ENCODE measurements around the gene ATP11B. TPM values are rescaled to one million over a fixed set of nuclear protein-coding genes. Genes with fewer than 3 reads are reported as not detected.

Gene ATP11B
- total and polyA plus RNA-seq, 2 donors (not counting 1 experiment from before 2014, with no cell fraction given), result 34.9 to 77.8 TPM

DNA sequence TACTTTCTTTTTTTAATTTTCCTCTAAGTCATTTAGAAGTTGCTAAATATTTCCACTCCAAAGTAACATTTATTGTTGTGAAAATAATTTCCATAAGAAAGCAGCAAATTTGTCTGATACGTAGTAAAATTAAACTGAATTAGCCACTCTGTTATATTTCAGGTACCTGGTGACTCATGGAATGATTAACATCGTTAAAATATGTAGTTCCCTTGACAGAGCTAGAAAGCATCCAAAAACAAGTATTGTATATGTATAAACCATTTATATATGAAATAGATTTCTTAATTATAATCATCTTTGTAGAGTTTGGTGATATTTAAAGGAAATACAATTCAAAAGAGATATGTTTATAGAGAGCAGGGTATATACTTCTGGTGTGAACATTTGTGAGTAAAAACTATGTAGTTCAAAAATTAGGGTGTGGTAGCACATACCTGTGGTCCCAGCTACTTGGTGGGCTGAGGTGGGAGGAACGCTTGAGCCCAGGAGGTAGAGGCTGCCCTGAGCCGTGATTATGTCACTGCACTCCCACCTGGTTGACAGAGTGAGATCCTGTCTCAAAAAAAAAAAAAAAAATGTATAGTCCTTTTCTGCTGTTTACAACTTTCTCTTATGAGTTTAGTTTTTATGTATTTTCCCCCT lies 36.6 kb downstream of the ATP11B start:
- Histone ChIP-seq H3K27ac (ENCODE audit: insufficient read depth, low read length) (no peak overlapping the region), H3K9ac (ENCODE audit: insufficient read depth, low read length) (no peak overlapping the region), H3K4me1 (ENCODE audit: control insufficient read depth, extremely low read depth, insufficient read depth, low read length) (no peaks in the 10 kb centered on the region)

GRCh38 chr3:182837855-182838454 lies 44.7 kb downstream of the ATP11B start:
- DNase-seq (ENCODE audit: low read depth in 2 of 2), result peak; percentile 28 to 62
- Histone ChIP-seq H3K27me3 (ENCODE audit: control insufficient read depth, insufficient read depth, low read length) (no peaks in the 10 kb centered on the region), H3K4me2 (ENCODE audit: extremely low read depth, insufficient read depth, low read length) (no peak overlapping the region), H3K9me3 (ENCODE audit: control insufficient read depth, insufficient read depth, low read depth, low read length) (no peaks in the 10 kb centered on the region), H3K4me1 (ENCODE audit: control insufficient read depth, extremely low read depth, insufficient read depth, low read length) (no peaks in the 10 kb centered on the region), H4K20me1 (ENCODE audit: control insufficient read depth, extremely low read depth, insufficient read depth, low read length) (no peaks in the 10 kb centered on the region), H3K9ac (ENCODE audit: insufficient read depth, low read length) (no peak overlapping the region), H3K79me2 (ENCODE audit: control insufficient read depth, insufficient read depth, low read length) (no peaks in the 10 kb centered on the region), H2AFZ (ENCODE audit: low read length) (no peak overlapping the region), H3K36me3 (ENCODE audit: control insufficient read depth, insufficient read depth, low read length) (no peaks in the 10 kb centered on the region), H3K27ac (ENCODE audit: insufficient read depth, low read length) (no peak overlapping the region), H3K4me3 (replicated peaks in 1 of 4; ENCODE audit: control extremely low read depth in 1 of 4, insufficient read depth in 1 of 4, low read depth in 3 of 4, low read length in 4 of 4) (no peak overlapping the region)
- peak; percentile 13 to 44 for TF ChIP-seq CTCF (conservative IDR thresholded peaks at IDR 0.05 in 1 of 2, IDR thresholded peaks at IDR 0.05 in 1 of 2; ENCODE audit: low read depth in 1 of 2, low read length in 2 of 2)
- TF ChIP-seq EZH2 (IDR thresholded peaks at IDR 0.05; ENCODE audit: low read length, missing control alignments), result no peak

More for the DNA sequence above, 36.6 kb downstream of the ATP11B start:
- Histone ChIP-seq H2AFZ (ENCODE audit: low read length) (no peak overlapping the region), H4K20me1 (ENCODE audit: control insufficient read depth, extremely low read depth, insufficient read depth, low read length) (no peaks in the 10 kb centered on the region), H3K36me3 (ENCODE audit: control insufficient read depth, insufficient read depth, low read length) (no peaks in the 10 kb centered on the region), H3K79me2 (ENCODE audit: control insufficient read depth, insufficient read depth, low read length) (peaks cover 1% of the 10 kb centered on the region), H3K4me3 (replicated peaks in 1 of 4; ENCODE audit: control extremely low read depth in 1 of 4, insufficient read depth in 1 of 4, low read depth in 3 of 4, low read length in 4 of 4) (no peak overlapping the region), H3K4me2 (ENCODE audit: extremely low read depth, insufficient read depth, low read length) (no peak overlapping the region), H3K27me3 (ENCODE audit: control insufficient read depth, insufficient read depth, low read length) (no peaks in the 10 kb centered on the region), H3K9me3 (ENCODE audit: control insufficient read depth, insufficient read depth, low read depth, low read length) (no peaks in the 10 kb centered on the region)
- no peak for DNase-seq (ENCODE audit: low read depth in 2 of 2)
- TF ChIP-seq CTCF (conservative IDR thresholded peaks at IDR 0.05 in 1 of 2, IDR thresholded peaks at IDR 0.05 in 1 of 2; ENCODE audit: low read depth in 1 of 2, low read length in 2 of 2) (no peak), EZH2 (IDR thresholded peaks at IDR 0.05; ENCODE audit: low read length, missing control alignments) (no peak)

GRCh38 chr3:182843478-182843877 lies 50.2 kb downstream of the ATP11B start:
- H3K79me2 ChIP-seq (ENCODE audit: control insufficient read depth, insufficient read depth, low read length), result no peaks in the 10 kb centered on the region
- H3K4me2 ChIP-seq (ENCODE audit: extremely low read depth, insufficient read depth, low read length), result no peak overlapping the region
- no peaks in the 10 kb centered on the region for H3K27me3 ChIP-seq (ENCODE audit: control insufficient read depth, insufficient read depth, low read length)
- no peaks in the 10 kb centered on the region for H3K4me1 ChIP-seq (ENCODE audit: control insufficient read depth, extremely low read depth, insufficient read depth, low read length)
- H2AFZ ChIP-seq (ENCODE audit: low read length), result no peak overlapping the region
- no peak overlapping the region for H3K27ac ChIP-seq (ENCODE audit: insufficient read depth, low read length)
- TF ChIP-seq CTCF (conservative IDR thresholded peaks at IDR 0.05 in 1 of 2, IDR thresholded peaks at IDR 0.05 in 1 of 2; ENCODE audit: low read depth in 1 of 2, low read length in 2 of 2), result no peak
- TF ChIP-seq EZH2 (IDR thresholded peaks at IDR 0.05; ENCODE audit: low read length, missing control alignments), result no peak
- no peaks in the 10 kb centered on the region for H4K20me1 ChIP-seq (ENCODE audit: control insufficient read depth, extremely low read depth, insufficient read depth, low read length)
- DNase-seq (ENCODE audit: low read depth in 2 of 2), result peak; percentile 3 to 7
- peaks cover 3% of the 10 kb centered on the region for H3K36me3 ChIP-seq (ENCODE audit: control insufficient read depth, insufficient read depth, low read length)
- H3K4me3 ChIP-seq (replicated peaks in 1 of 4; ENCODE audit: control extremely low read depth in 1 of 4, insufficient read depth in 1 of 4, low read depth in 3 of 4, low read length in 4 of 4), result no peak overlapping the region
- no peaks in the 10 kb centered on the region for H3K9me3 ChIP-seq (ENCODE audit: control insufficient read depth, insufficient read depth, low read depth, low read length)
- H3K9ac ChIP-seq (ENCODE audit: insufficient read depth, low read length), result no peak overlapping the region
